MCF 10A (cell line): ENCODE data around the gene UQCRQ. TPM values are rescaled to one million over a fixed set of nuclear protein-coding genes. Genes with fewer than 3 reads are reported as not detected.

ENCODE experiments used
- BruUV-seq: library from RNA; stranded (reverse); fragments of 400-500 nt; replicated peaks from 2 replicates; lab custom pipeline; 2021; lab: Mats Ljungman, UMichigan
- CTCF ChIA-PET: fragments of 300-600 bp; sonication (Branson Sonifier 250); formaldehyde crosslinking; extraction: SDS; loops from one replicate; lab custom pipeline; 2021; ENCODE audit warnings: antibody characterized with exemption, inconsistent platforms; lab: Yijun Ruan, JAX
- POLR2A ChIA-PET: fragments of 300-600, 350-650 bp; sonication (Branson Sonifier 250); formaldehyde crosslinking; extraction: SDS; loops from one replicate; lab custom pipeline; 2020; ENCODE audit warnings: antibody characterized with exemption, inconsistent platforms; lab: Yijun Ruan, JAX
- DNase-seq: peaks from one replicate; pipeline ENCODE4 v3.0.0-alpha.2; 2018; ENCODE audit not compliant: unreplicated experiment
- H3K27ac Mint-ChIP-seq: one replicate; pipeline ENCODE4 v1.8.0; 2022; ENCODE audit warnings: mild to moderate bottlenecking, low read depth, mixed read lengths; ENCODE audit not compliant: unreplicated experiment
- H3K27me3 Mint-ChIP-seq: one replicate; pipeline ENCODE4 v1.8.0; 2022; ENCODE audit warnings: mixed read lengths; ENCODE audit not compliant: insufficient read depth, unreplicated experiment
- H3K36me3 Mint-ChIP-seq: one replicate; pipeline ENCODE4 v1.8.0; 2022; ENCODE audit warnings: mild to moderate bottlenecking, moderate library complexity, mixed read lengths; ENCODE audit not compliant: insufficient read depth, unreplicated experiment
- H3K4me1 Mint-ChIP-seq: one replicate; pipeline ENCODE4 v1.8.0; 2022; ENCODE audit warnings: mixed read lengths; ENCODE audit not compliant: insufficient read depth, unreplicated experiment
- H3K4me3 Mint-ChIP-seq: one replicate; pipeline ENCODE4 v1.8.0; 2022; ENCODE audit warnings: mild to moderate bottlenecking, moderate library complexity, mixed read lengths; ENCODE audit not compliant: unreplicated experiment
- H3K9me3 Mint-ChIP-seq: one replicate; pipeline ENCODE4 v1.8.0; 2022; ENCODE audit warnings: mixed read lengths; ENCODE audit not compliant: unreplicated experiment
- CTCF ChIP-seq: fragments of 200-600 bp; IDR thresholded peaks from one replicate; pipeline ENCODE4 v1.8.0; 2022; ENCODE audit warnings: antibody characterized with exemption, mild to moderate bottlenecking; ENCODE audit not compliant: unreplicated experiment
- intact Hi-C: fragments of 100-400 bp; cut with micrococcal nuclease; formaldehyde crosslinking; loops from 2 replicates; pipeline ENCODE4 v1.14.1; 2022
- total RNA-seq: library from RNA; stranded (reverse); gene quantifications from 2 replicates; pipeline ENCODE4 v1.2.3, GENCODE V29; 2022

UQCRQ gene
- total RNA-seq, 1 experiment from 2014 or later: 974 TPM

DNA sequence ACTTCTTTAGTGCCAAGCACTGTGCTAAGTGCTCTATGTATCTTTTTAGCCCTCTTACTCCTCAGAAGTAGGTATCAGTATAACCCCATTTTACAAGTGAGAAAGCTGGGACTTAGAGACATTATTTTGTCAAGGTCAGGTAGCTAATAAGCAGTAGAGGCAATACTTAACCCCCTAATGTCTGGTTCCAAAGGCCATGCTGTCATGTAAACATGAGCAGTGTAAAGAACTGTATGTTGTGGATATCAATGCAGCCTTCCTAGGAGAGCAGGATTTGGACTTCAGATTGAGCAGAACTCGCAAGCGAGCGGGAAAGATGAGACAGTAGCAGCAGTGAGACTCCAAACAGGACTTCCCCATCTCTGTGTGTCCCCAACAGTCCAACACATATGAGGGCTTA lies 32.4 kb upstream of the UQCRQ start:
- no TSS peak for BruUV-seq

DNA sequence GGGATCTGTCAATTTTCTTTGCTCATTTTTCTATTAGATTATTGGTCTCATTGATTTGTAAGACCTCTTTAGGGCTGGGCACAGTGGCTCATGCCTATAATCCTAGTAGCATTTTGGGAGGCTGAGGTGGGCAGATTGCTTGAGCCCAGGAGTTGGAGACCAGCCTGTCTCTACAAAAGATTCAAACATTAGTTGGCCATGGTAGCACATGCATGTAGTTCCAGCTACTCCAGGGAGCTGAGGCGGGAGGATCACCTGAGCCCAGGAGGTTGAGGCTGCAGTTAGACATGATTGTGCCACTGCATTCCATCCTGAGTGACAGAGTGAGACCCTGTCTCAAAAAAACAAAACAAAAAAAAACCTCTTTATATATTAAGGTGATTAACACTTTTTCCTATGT lies 29.6 kb upstream of the UQCRQ start:
- no TSS peak for BruUV-seq
- Mint-ChIP-seq H3K36me3 (no peaks in the 10 kb centered on the region), H3K9me3 (no peaks in the 10 kb centered on the region), H3K4me1 (peaks cover 30% of the 10 kb centered on the region), H3K27me3 (no peaks in the 10 kb centered on the region), H3K27ac (no peak overlapping the region), H3K4me3 (no peak overlapping the region)
- ChIA-PET POLR2A (interaction anchor here (10.9 kb wide), 1 partner anchor 31 kb away, joined by 176 read pairs; the partner anchor contains the start of genes GDF9, LEAP2 and UQCRQ), CTCF (interaction anchor here (1.1 kb wide), 1 partner anchor 16 kb away, joined by 3 read pairs; no protein-coding TSS in a partner anchor)
- DNase-seq: no peak
- intact Hi-C loops: no loop called here
- no peak for TF ChIP-seq CTCF

More for the DNA sequence above, 32.4 kb upstream of the UQCRQ start:
- Mint-ChIP-seq H3K4me1 (peaks cover 18% of the 10 kb centered on the region), H3K9me3 (no peaks in the 10 kb centered on the region), H3K27me3 (no peaks in the 10 kb centered on the region), H3K4me3 (no peak overlapping the region), H3K36me3 (peaks cover 6% of the 10 kb centered on the region), H3K27ac (no peak overlapping the region)
- POLR2A ChIA-PET: interaction anchor here (0.6 to 10.9 kb wide), 3 partner anchors 20 to 188 kb away, joined by 3 to 176 read pairs (median 11); partner anchors contain the start of genes GDF9, LEAP2 and UQCRQ
- intact Hi-C loops: no loop called here
- no peak for DNase-seq
- TF ChIP-seq CTCF: no peak
- CTCF ChIA-PET: interaction anchor here (0.7 to 10.4 kb wide), 6 partner anchors 14 to 1124 kb away, joined by 3 to 211 read pairs (median 4); partner anchors contain the start of genes GDF9 and UQCRQ

- Mint-ChIP-seq H3K9me3 (no peaks in the 10 kb centered on the region), H3K4me1 (peaks cover 30% of the 10 kb centered on the region), H3K36me3 (no peaks in the 10 kb centered on the region), H3K27me3 (no peaks in the 10 kb centered on the region), H3K27ac (no peak overlapping the region), H3K4me3 (no peak overlapping the region)
- ChIA-PET POLR2A (interaction anchor here (5.1 to 5.3 kb wide), 3 partner anchors 8 to 29 kb away, joined by 44 to 63 read pairs (median 59); partner anchors contain the start of genes GDF9, SHROOM1 and UQCRQ), CTCF (interaction anchor here (1.1 to 3.1 kb wide), 3 partner anchors 8 to 21 kb away, joined by 3 to 29 read pairs (median 10); partner anchors contain the start of gene SHROOM1)
- intact Hi-C loops: no loop called here
- no peak for DNase-seq
- BruUV-seq: no TSS peak
- TF ChIP-seq CTCF: no peak
These were observed 28.6 kb upstream of the UQCRQ start for GRCh38 chr5:132837868-132838267.

DNA sequence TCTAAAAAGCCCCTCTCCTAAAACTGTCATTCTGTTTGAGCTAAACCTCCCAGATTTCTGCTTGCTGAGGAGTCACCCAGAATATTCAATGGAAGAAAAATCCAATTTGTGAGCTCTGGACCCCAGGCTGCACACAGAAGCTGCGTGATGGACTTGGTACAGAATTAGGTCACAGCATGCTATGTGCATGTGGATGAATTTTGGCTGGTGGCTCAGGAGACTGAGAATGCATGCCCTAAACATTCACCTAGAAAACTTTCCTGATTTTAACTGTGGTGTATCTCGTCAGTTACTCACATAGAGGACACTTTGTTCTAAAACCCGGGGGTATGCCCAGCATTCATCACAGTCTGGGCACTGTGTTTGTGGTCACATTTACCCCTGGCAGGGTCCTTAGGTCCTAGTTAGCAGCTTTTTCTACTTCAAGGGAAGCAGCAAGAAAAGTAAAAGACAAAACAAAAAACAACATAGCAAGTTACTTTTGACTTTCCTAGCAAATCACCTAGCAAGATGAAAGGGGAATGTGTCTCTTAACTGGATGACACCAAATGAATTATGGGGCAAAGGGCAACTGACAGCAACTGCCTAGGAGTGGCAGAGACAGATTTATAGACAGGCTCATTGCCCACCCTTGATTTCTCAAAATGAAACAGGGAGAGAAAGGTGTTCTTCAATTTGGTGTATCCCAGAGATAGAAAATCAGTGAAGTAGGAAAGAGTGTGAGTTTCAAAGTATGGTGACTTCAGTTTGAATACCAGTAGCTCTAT lies 27.7 kb upstream of the UQCRQ start:
- peak overlapping the region; percentile 99 for H3K27ac Mint-ChIP-seq
- H3K36me3 Mint-ChIP-seq: no peaks in the 10 kb centered on the region
- POLR2A ChIA-PET: interaction anchor here (1.0 to 5.3 kb wide), 9 partner anchors 9 to 348 kb away, joined by 3 to 63 read pairs (median 9); partner anchors contain the start of genes GDF9, IRF1, SHROOM1 and UQCRQ
- peaks cover 30% of the 10 kb centered on the region for H3K4me1 Mint-ChIP-seq
- BruUV-seq: no TSS peak
- no peak for DNase-seq
- no peaks in the 10 kb centered on the region for H3K9me3 Mint-ChIP-seq
- intact Hi-C loops: no loop called here
- TF ChIP-seq CTCF: no peak
- CTCF ChIA-PET: interaction anchor here (0.6 to 4.5 kb wide), 5 partner anchors 9 to 159 kb away, joined by 3 to 29 read pairs (median 10); partner anchors contain the start of genes GDF9, SHROOM1 and UQCRQ
- H3K27me3 Mint-ChIP-seq: no peaks in the 10 kb centered on the region
- no peak overlapping the region for H3K4me3 Mint-ChIP-seq
